Natural killer cell (primary cell): ENCODE results near the gene GCH1. TPM values are rescaled to one million over a fixed set of nuclear protein-coding genes. Genes with fewer than 3 reads are reported as not detected.

Experiments
- ATAC-seq, 3 donors: fragments of 150-1000 bp in 2 of 3; fragments of 200-7000 bp in 1 of 3; cut with Tn5 transposase; 1 replicate in 1 of 3; 2 replicates in 2 of 3; pipeline ENCODE4 v1.10.0; 2021; ENCODE audit warnings: mild to moderate bottlenecking in 2 of 3, moderate library complexity in 2 of 3
- DNase-seq, 2 donors: peaks; one replicate each; pipeline versions ENCODE4 v3.0.0 to v3.0.0-alpha.2; 2013 to 2021; ENCODE audit warnings: mixed read lengths in 1 of 2
- H3K27ac ChIP-seq: one replicate; pipeline ENCODE4 v1.5.1; 2013; ENCODE audit warnings: mild to moderate bottlenecking, low read length
- H3K27me3 ChIP-seq: one replicate; pipeline ENCODE4 v1.6.1; 2013; ENCODE audit warnings: low read length; ENCODE audit not compliant: control insufficient read depth, insufficient read depth
- H3K36me3 ChIP-seq: one replicate; pipeline ENCODE4 v1.6.1; 2013; ENCODE audit warnings: low read length; ENCODE audit not compliant: control insufficient read depth, insufficient read depth
- H3K4me1 ChIP-seq: one replicate; pipeline ENCODE4 v1.6.1; 2013; ENCODE audit warnings: low read length; ENCODE audit not compliant: control insufficient read depth, insufficient read depth
- H3K4me3 ChIP-seq: one replicate; pipeline ENCODE4 v1.5.1; 2013; ENCODE audit warnings: low read length
- H3K9me3 ChIP-seq: one replicate; pipeline ENCODE4 v1.6.1; 2013; ENCODE audit warnings: low read length; ENCODE audit not compliant: control insufficient read depth, insufficient read depth
- H3K27ac Mint-ChIP-seq, 2 donors: one replicate each; pipeline ENCODE4 v1.8.0; 2022; ENCODE audit warnings: mild to moderate bottlenecking in 2 of 2, mixed read lengths in 2 of 2, moderate library complexity in 1 of 2
- H3K27me3 Mint-ChIP-seq, 2 donors: one replicate each; pipeline ENCODE4 v1.8.0; 2022; ENCODE audit warnings: low read depth in 2 of 2, mixed read lengths in 2 of 2
- H3K36me3 Mint-ChIP-seq: one replicate; pipeline ENCODE4 v1.8.0; 2022; ENCODE audit warnings: mixed read lengths
- H3K4me1 Mint-ChIP-seq, 2 donors: one replicate each; pipeline ENCODE4 v1.8.0; 2022; ENCODE audit warnings: mixed read lengths in 2 of 2
- H3K4me3 Mint-ChIP-seq: one replicate; pipeline ENCODE4 v1.8.0; 2022; ENCODE audit warnings: mild to moderate bottlenecking, moderate library complexity, mixed read lengths
- H3K9me3 Mint-ChIP-seq, 2 donors: one replicate each; pipeline ENCODE4 v1.8.0; 2022; ENCODE audit warnings: mixed read lengths in 2 of 2
- CTCF ChIP-seq: fragments of 200-600 bp; IDR thresholded peaks from one replicate; pipeline ENCODE4 v1.8.0; 2022; ENCODE audit warnings: antibody characterized with exemption
- WGBS: methylation state at CpG from one replicate; pipeline ENCODE4 v1.1.7; 2013; ENCODE audit warnings: missing lambda C conversion rate; ENCODE audit not compliant: insufficient coverage; 5-methylcytosine and 5-hydroxymethylcytosine counted together
- intact Hi-C: fragments of 100-400 bp; cut with micrococcal nuclease; formaldehyde crosslinking; loops from one replicate; pipeline ENCODE4 v1.14.2; 2022
- total RNA-seq, 4 donors: library from RNA; stranded (reverse); fragments of 120-200 nt in 1 of 4; gene quantifications; one replicate each; pipeline versions ENCODE4 v1.2.3 to v1.2.4, GENCODE V29; 2013 to 2022

Gene GCH1
- total RNA-seq, 3 donors from 2014 or later (not counting 1 experiment from before 2014, with no cell fraction given) = 51.7 to 71.5 (median 52.6) TPM

GRCh38 chr14:54889919-54890318 lies 12.7 kb downstream of the GCH1 start:
- H3K4me1 Mint-ChIP-seq = peaks cover 59 to 62% of the 10 kb centered on the region in 2 donors
- ATAC-seq (no peak), DNase-seq (no peak)
- Histone ChIP-seq H3K4me3 (no peak overlapping the region), H3K9me3 (no peaks in the 10 kb centered on the region), H3K36me3 (no peaks in the 10 kb centered on the region), H3K27me3 (no peaks in the 10 kb centered on the region), H3K27ac (no peak overlapping the region), H3K4me1 (no peaks in the 10 kb centered on the region)
- TF ChIP-seq CTCF = no peak
- H3K27me3 Mint-ChIP-seq = no peaks in the 10 kb centered on the region
- no peaks in the 10 kb centered on the region for H3K9me3 Mint-ChIP-seq
- peak overlapping the region in 1 of 2 donors; percentile 62 for H3K27ac Mint-ChIP-seq
- H3K36me3 Mint-ChIP-seq = no peaks in the 10 kb centered on the region
- intact Hi-C loops = no loop called here
- 97% methylated on average over 8 of the region's 8 CpGs for WGBS
- no peak overlapping the region for H3K4me3 Mint-ChIP-seq

GRCh38 chr14:54882521-54882920 lies 20.1 kb downstream of the GCH1 start:
- H3K36me3 Mint-ChIP-seq = no peaks in the 10 kb centered on the region
- Histone ChIP-seq H3K27ac (peak overlapping the region; percentile 81), H3K4me3 (no peak overlapping the region), H3K36me3 (no peaks in the 10 kb centered on the region), H3K9me3 (no peaks in the 10 kb centered on the region), H3K4me1 (peaks cover 11% of the 10 kb centered on the region), H3K27me3 (no peaks in the 10 kb centered on the region)
- no peaks in the 10 kb centered on the region for H3K27me3 Mint-ChIP-seq
- DNase-seq (no peak), ATAC-seq (no peak)
- intact Hi-C loops = no loop called here
- peak overlapping the region; percentile 90 to 95 for H3K27ac Mint-ChIP-seq
- peak overlapping the region; percentile 96 for H3K4me3 Mint-ChIP-seq
- no peaks in the 10 kb centered on the region for H3K9me3 Mint-ChIP-seq
- H3K4me1 Mint-ChIP-seq = peaks cover 43 to 60% of the 10 kb centered on the region in 2 donors
- TF ChIP-seq CTCF = no peak
- WGBS = 70% methylated on average over 5 of the region's 6 CpGs

GRCh38 chr14:54881761-54882401 lies 20.7 kb downstream of the GCH1 start:
- Histone ChIP-seq H3K27ac (peak overlapping the region; percentile 81), H3K4me1 (peaks cover 11% of the 10 kb centered on the region), H3K9me3 (no peaks in the 10 kb centered on the region), H3K27me3 (no peaks in the 10 kb centered on the region), H3K36me3 (no peaks in the 10 kb centered on the region), H3K4me3 (peak overlapping the region; percentile 33)
- DNase-seq = peak in 1 of 2 donors; percentile 52
- Mint-ChIP-seq H3K36me3 (no peaks in the 10 kb centered on the region), H3K9me3 (no peaks in the 10 kb centered on the region), H3K4me3 (peak overlapping the region; percentile 96), H3K27me3 (no peaks in the 10 kb centered on the region), H3K4me1 (peaks cover 41 to 59% of the 10 kb centered on the region in 2 donors), H3K27ac (peak overlapping the region; percentile 90 to 95)
- intact Hi-C loops = loop anchor here (1.0 kb wide), 1 partner anchor 11 kb away; no protein-coding TSS in a partner anchor
- 6% methylated on average over 2 of the region's 5 CpGs for WGBS
- ATAC-seq = peak; percentile 57 to 71 (median 68)
- no peak for TF ChIP-seq CTCF
